Neural crest cell (in vitro differentiated cells): ENCODE data around the gene SV2B. TPM values are rescaled to one million over a fixed set of nuclear protein-coding genes. Genes with fewer than 3 reads are reported as not detected.

Source experiments
- DNase-seq: peaks from one replicate; pipeline ENCODE4 v3.0.0; 2021; ENCODE audit warnings: low read depth, mixed read lengths, low spot score
- H3K27ac Mint-ChIP-seq: one replicate; pipeline ENCODE4 v1.8.0; 2021; ENCODE audit warnings: mild to moderate bottlenecking, mixed read lengths; ENCODE audit not compliant: unreplicated experiment
- H3K27me3 Mint-ChIP-seq: 2 replicates; pipeline ENCODE4 v1.8.0; 2021; ENCODE audit warnings: low read depth, mild to moderate bottlenecking, mixed read lengths
- H3K36me3 Mint-ChIP-seq: 2 replicates; pipeline ENCODE4 v1.8.0; 2021; ENCODE audit warnings: low read depth, mild to moderate bottlenecking, mixed read lengths
- H3K4me1 Mint-ChIP-seq: 2 replicates; pipeline ENCODE4 v1.8.0; 2021; ENCODE audit warnings: mixed read lengths
- H3K4me3 Mint-ChIP-seq: one replicate; pipeline ENCODE4 v1.8.0; 2021; ENCODE audit warnings: mild to moderate bottlenecking, mixed read lengths
- H3K9me3 Mint-ChIP-seq: 2 replicates; pipeline ENCODE4 v1.8.0; 2021; ENCODE audit warnings: mixed read lengths
- CTCF ChIP-seq: fragments of 200-600 bp; sonication (generic); conservative IDR thresholded peaks from 2 replicates; pipeline ENCODE4 v1.5.0; 2021; ENCODE audit warnings: antibody characterized with exemption, mild to moderate bottlenecking
- total RNA-seq: library from RNA; stranded (reverse); gene quantifications from 2 replicates; pipeline ENCODE4 v1.2.1, GENCODE V29; 2021

The SV2B gene
- total RNA-seq, 1 donor from 2014 or later: not detected

GRCh38 chr15:91257746-91258414, 157.8 kb downstream of the SV2B start:
- no peaks in the 10 kb centered on the region for H3K36me3 Mint-ChIP-seq
- DNase-seq: no peak
- no peak for TF ChIP-seq CTCF
- H3K27ac Mint-ChIP-seq: no peak overlapping the region
- no peaks in the 10 kb centered on the region for H3K9me3 Mint-ChIP-seq
- H3K4me3 Mint-ChIP-seq: no peak overlapping the region
- H3K27me3 Mint-ChIP-seq: peaks cover 54% of the 10 kb centered on the region
- H3K4me1 Mint-ChIP-seq: no peaks in the 10 kb centered on the region

- no peak overlapping the region for H3K27ac Mint-ChIP-seq
- H3K4me1 Mint-ChIP-seq: no peaks in the 10 kb centered on the region
- H3K9me3 Mint-ChIP-seq: no peaks in the 10 kb centered on the region
- DNase-seq: no peak
- no peaks in the 10 kb centered on the region for H3K36me3 Mint-ChIP-seq
- H3K27me3 Mint-ChIP-seq: peaks cover 52% of the 10 kb centered on the region
- no peak for TF ChIP-seq CTCF
- H3K4me3 Mint-ChIP-seq: no peak overlapping the region
These were observed 158.3 kb downstream of the SV2B start for GRCh38 chr15:91258415-91258759.

- H3K36me3 Mint-ChIP-seq: no peaks in the 10 kb centered on the region
- no peak overlapping the region for H3K4me3 Mint-ChIP-seq
- no peaks in the 10 kb centered on the region for H3K4me1 Mint-ChIP-seq
- TF ChIP-seq CTCF: no peak
- no peak overlapping the region for H3K27ac Mint-ChIP-seq
- peaks cover 45% of the 10 kb centered on the region for H3K27me3 Mint-ChIP-seq
- DNase-seq: no peak
- no peaks in the 10 kb centered on the region for H3K9me3 Mint-ChIP-seq
These were observed 159.0 kb downstream of the SV2B start for GRCh38 chr15:91259077-91259476.

GRCh38 chr15:91261345-91261744, 161.3 kb downstream of the SV2B start:
- no peak for TF ChIP-seq CTCF
- H3K9me3 Mint-ChIP-seq: no peaks in the 10 kb centered on the region
- DNase-seq: no peak
- H3K27ac Mint-ChIP-seq: no peak overlapping the region
- H3K27me3 Mint-ChIP-seq: peaks cover 41% of the 10 kb centered on the region
- peaks cover 5% of the 10 kb centered on the region for H3K4me1 Mint-ChIP-seq
- H3K36me3 Mint-ChIP-seq: no peaks in the 10 kb centered on the region
- H3K4me3 Mint-ChIP-seq: no peak overlapping the region

- Mint-ChIP-seq H3K27ac (no peak overlapping the region), H3K27me3 (peaks cover 50% of the 10 kb centered on the region), H3K36me3 (no peaks in the 10 kb centered on the region), H3K9me3 (no peaks in the 10 kb centered on the region), H3K4me1 (peaks cover 5% of the 10 kb centered on the region), H3K4me3 (no peak overlapping the region)
- no peak for DNase-seq
- no peak for TF ChIP-seq CTCF
These were observed 163.8 kb downstream of the SV2B start for GRCh38 chr15:91263632-91264531.
